Chondrocyte (in vitro differentiated cells): ENCODE measurements around the gene LRRC10B. TPM values are rescaled to one million over a fixed set of nuclear protein-coding genes. Genes with fewer than 3 reads are reported as not detected.
"Not testable (repeated sequence)": the region's sequence is repeated elsewhere in the genome, so short reads cannot be mapped to it uniquely, and the experiment has no call there.

Experiments
- DNase-seq: peaks from one replicate; pipeline ENCODE4 v3.0.0; 2021; ENCODE audit warnings: mixed read lengths, low spot score
- H3K27ac Mint-ChIP-seq: one replicate; pipeline ENCODE4 v1.8.0; 2021; ENCODE audit warnings: mild to moderate bottlenecking, moderate library complexity, mixed read lengths; ENCODE audit not compliant: unreplicated experiment
- H3K27me3 Mint-ChIP-seq: 2 replicates; pipeline ENCODE4 v1.8.0; 2021; ENCODE audit warnings: low read depth, mixed read lengths
- H3K36me3 Mint-ChIP-seq: 2 replicates; pipeline ENCODE4 v1.8.0; 2021; ENCODE audit warnings: low read depth, mixed read lengths
- H3K4me1 Mint-ChIP-seq: 2 replicates; pipeline ENCODE4 v1.8.0; 2021; ENCODE audit warnings: low read depth, mild to moderate bottlenecking, mixed read lengths
- H3K4me3 Mint-ChIP-seq: one replicate; pipeline ENCODE4 v1.8.0; 2021; ENCODE audit warnings: mild to moderate bottlenecking, moderate library complexity, mixed read lengths; ENCODE audit not compliant: unreplicated experiment
- H3K9me3 Mint-ChIP-seq: 2 replicates; pipeline ENCODE4 v1.8.0; 2021; ENCODE audit warnings: low read depth, mixed read lengths
- long read RNA-seq: library from polyadenylated mRNA; stranded (forward); transcript quantifications from one replicate; pipeline ENCODE4 v2.0.0, GENCODE V29; 2021
- total RNA-seq: library from RNA; stranded (reverse); gene quantifications from 3 replicates; pipeline ENCODE4 v1.2.1, GENCODE V29; 2021
- TF ChIP-seq, protein P1 (sequence below): fragments of 200-600 bp; sonication (generic); IDR thresholded peaks from 2 replicates; pipeline ENCODE4 v1.5.0; 2021; ENCODE audit warnings: antibody characterized with exemption, mild to moderate bottlenecking, moderate library complexity

LRRC10B gene
- total RNA-seq, result 0.10 TPM in 1 of 3 replicates, not detected in the others
- long read RNA-seq, result 0 reads

DNA sequence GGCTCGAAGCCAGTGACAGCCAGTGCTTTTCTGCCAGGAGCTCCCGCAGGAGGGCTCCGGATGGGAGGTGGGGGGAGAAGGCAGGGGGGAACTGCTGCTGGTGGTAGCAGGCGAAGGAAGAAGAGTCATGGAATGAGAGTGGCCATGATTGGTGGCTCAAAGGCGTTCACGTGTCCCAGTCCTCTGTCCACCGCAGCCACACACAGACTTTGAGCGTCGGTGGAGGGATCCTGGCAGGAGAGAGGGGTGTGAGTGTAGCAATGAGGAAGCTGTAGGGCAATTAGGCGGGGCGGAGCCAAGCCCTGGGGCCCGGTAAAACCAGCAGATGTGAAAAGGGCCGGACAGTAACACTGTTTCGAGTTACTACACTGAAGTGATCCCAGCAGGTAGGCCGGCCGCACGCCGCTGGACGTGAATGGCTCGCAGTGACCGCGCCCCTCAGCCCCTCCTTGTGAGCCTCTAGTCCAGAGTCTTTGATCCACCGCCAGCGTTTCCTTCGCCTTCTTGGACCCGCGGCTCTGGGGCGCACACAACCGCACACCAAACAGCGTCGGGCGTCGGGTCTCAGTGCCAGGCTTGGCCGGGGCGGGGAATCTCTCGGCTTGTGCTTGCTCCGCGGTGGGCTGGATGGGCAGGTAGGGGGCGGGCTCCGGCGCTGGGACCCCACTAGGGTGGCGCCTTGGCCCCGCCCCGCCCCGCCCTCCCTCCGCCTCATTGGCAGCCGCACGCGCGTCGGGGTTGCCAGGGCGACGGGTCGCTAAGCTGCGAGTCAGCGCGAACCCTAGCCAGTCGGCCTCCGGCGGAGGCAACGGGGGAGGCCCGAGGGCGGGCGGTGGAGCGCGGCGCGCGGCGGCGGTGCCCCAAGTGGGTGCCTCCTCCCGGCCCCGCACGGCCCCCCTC lies at the start of gene LRRC10B:
LRRC10B (plus strand) TSS at position 788 of the 900 bp plus-strand sequence. CDS start 250 bp downstream, outside the sequence.
- Mint-ChIP-seq H3K36me3 (no peaks in the 10 kb centered on the region), H3K27me3 (peaks cover 54% of the 10 kb centered on the region), H3K27ac (no peak within 1 kb of the TSS), H3K4me1 (peaks cover 5% of the 10 kb centered on the region), H3K9me3 (no peaks in the 10 kb centered on the region), H3K4me3 (peak within 1 kb of the TSS; percentile 38)
- peak; percentile 73 for DNase-seq
- TF ChIP-seq, protein P1, sequence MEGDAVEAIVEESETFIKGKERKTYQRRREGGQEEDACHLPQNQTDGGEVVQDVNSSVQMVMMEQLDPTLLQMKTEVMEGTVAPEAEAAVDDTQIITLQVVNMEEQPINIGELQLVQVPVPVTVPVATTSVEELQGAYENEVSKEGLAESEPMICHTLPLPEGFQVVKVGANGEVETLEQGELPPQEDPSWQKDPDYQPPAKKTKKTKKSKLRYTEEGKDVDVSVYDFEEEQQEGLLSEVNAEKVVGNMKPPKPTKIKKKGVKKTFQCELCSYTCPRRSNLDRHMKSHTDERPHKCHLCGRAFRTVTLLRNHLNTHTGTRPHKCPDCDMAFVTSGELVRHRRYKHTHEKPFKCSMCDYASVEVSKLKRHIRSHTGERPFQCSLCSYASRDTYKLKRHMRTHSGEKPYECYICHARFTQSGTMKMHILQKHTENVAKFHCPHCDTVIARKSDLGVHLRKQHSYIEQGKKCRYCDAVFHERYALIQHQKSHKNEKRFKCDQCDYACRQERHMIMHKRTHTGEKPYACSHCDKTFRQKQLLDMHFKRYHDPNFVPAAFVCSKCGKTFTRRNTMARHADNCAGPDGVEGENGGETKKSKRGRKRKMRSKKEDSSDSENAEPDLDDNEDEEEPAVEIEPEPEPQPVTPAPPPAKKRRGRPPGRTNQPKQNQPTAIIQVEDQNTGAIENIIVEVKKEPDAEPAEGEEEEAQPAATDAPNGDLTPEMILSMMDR, result no peak

DNA sequence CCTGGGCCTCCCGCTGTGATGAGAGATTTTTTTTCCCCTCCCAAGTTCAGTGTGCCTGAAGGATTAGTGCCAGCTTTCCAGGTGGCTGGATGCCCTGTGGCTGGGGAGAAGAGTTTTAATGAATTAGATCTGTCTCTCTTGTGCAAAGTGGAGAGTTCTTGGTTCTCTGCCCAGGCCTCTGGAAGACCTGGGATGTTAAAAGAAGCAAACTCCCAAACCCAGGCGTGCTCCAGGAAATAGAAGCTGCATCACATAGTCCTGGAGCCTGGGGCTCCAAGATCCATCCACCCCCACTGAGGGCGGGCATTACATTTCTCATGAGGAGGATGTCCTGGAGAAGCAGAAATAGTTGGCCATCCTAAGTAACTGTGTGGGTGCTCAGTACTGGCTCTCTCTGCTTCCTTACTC lies 48.1 kb upstream of the LRRC10B start:
- TF ChIP-seq, protein P1, result no peak
- no peak for DNase-seq
- Mint-ChIP-seq H3K4me3 (no peak overlapping the region), H3K27ac (no peak overlapping the region), H3K27me3 (no peaks in the 10 kb centered on the region), H3K36me3 (peaks cover 6% of the 10 kb centered on the region), H3K4me1 (peaks cover 8% of the 10 kb centered on the region), H3K9me3 (no peaks in the 10 kb centered on the region)

DNA sequence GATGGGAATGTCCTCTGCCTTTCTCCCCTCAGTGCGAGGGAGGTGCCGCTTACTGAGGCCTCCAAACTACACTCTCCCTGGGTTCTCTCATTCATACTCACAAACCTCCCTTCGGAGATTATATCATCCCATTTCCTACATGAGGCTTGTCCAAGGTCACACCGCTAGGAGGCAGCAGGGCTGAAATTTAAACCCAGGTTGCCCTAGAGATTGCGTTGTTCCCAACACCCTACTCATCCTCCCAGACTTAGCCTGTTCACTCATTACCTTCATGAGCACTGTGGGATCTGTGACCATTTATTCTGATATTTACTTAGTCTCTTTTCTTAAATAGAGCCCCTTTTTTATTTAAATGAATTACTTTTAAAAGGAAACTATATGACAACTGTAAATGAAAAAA lies 47.6 kb upstream of the LRRC10B start:
- no peak for DNase-seq
- H3K27me3 Mint-ChIP-seq, result no peaks in the 10 kb centered on the region
- no peaks in the 10 kb centered on the region for H3K9me3 Mint-ChIP-seq
- TF ChIP-seq, protein P1, result peak; percentile 22
- H3K27ac Mint-ChIP-seq, result no peak overlapping the region
- H3K36me3 Mint-ChIP-seq, result peaks cover 3% of the 10 kb centered on the region
- no peak overlapping the region for H3K4me3 Mint-ChIP-seq
- H3K4me1 Mint-ChIP-seq, result peaks cover 8% of the 10 kb centered on the region

DNA sequence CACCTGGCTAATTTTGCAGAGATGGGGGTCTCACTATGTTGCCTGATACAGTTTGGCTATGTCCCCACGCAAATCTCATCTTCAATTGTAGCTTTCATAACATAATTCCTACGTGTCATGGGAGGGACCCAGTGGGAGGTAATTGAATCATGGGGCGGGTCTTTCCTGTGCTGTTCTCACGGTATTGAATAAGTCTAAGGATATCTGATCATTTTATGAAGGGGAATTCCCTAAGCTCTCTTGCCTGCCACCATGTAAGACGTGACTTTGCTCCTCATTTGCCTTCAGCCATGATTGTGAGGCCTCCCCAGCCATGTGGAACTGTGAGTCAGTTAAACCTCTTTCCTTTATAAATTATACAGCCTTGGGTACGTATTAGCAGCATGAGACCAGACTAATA lies 40.9 kb upstream of the LRRC10B start:
- H3K27ac Mint-ChIP-seq, H3K4me3 Mint-ChIP-seq: not testable (repeated sequence)
- H3K4me1 Mint-ChIP-seq, result peaks cover 11% of the 10 kb centered on the region

DNA sequence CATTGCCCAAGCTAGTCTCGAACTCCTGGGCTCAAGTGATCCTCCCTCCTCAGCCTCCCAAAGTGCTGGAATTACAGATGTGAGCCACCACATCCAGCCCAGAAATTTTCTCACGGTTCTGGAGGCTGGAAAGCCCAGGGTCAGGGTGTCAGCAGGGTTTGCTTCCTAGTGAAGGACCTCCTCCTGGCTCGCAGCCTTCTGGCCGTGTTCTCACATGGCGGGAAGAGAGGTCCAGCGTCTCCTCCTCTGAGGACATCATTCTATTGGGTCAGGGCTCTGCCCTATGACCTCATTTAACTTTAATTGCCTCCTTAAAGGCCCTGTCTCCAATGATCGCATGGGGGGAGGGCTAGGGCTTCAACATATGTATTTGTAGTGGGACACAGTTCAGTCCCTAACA lies 40.5 kb upstream of the LRRC10B start:
- H3K27me3 Mint-ChIP-seq, result no peaks in the 10 kb centered on the region
- peaks cover 9% of the 10 kb centered on the region for H3K36me3 Mint-ChIP-seq
- no peak for DNase-seq
- no peak overlapping the region for H3K27ac Mint-ChIP-seq
- H3K4me1 Mint-ChIP-seq, result peaks cover 15% of the 10 kb centered on the region
- TF ChIP-seq, protein P1, result no peak
- H3K9me3 Mint-ChIP-seq, result no peaks in the 10 kb centered on the region
- no peak overlapping the region for H3K4me3 Mint-ChIP-seq

More for the DNA sequence above, 40.9 kb upstream of the LRRC10B start:
- not testable (repeated sequence) for DNase-seq, H3K27me3 Mint-ChIP-seq, H3K36me3 Mint-ChIP-seq, H3K9me3 Mint-ChIP-seq
